Measurements from ENCODE around the gene IL4I1. TPM values are rescaled to one million over a fixed set of nuclear protein-coding genes. Genes with fewer than 3 reads are reported as not detected.

Gene IL4I1
- total and polyA plus RNA-seq, 2 experiments from 2014 or later = not detected

- H3K4me1 ChIP-seq (ENCODE audit: low read depth) = no peaks in the 10 kb centered on the region
- no peak overlapping the region for H3K27ac ChIP-seq
- no peak overlapping the region for H3K4me3 ChIP-seq
- no peaks in the 10 kb centered on the region for H3K9me3 ChIP-seq (ENCODE audit: low read depth)
- H3K36me3 ChIP-seq = no peaks in the 10 kb centered on the region
- H3K27me3 ChIP-seq = no peaks in the 10 kb centered on the region
- no peak for TF ChIP-seq CTCF (IDR thresholded peaks at IDR 0.05; ENCODE audit: low read depth, low read length)
- no peak for DNase-seq (ENCODE audit: low read depth in 1 of 2, low spot score in 1 of 2)
These were observed 2.5 kb downstream of the IL4I1 start for GRCh38 chr19:49894011-49894664.

GRCh38 chr19:49892716-49893115 is 4.0 kb downstream of the IL4I1 start:
- Histone ChIP-seq H3K27ac (no peak overlapping the region), H3K9me3 (ENCODE audit: low read depth) (no peaks in the 10 kb centered on the region), H3K4me1 (ENCODE audit: low read depth) (no peaks in the 10 kb centered on the region), H3K36me3 (no peaks in the 10 kb centered on the region), H3K4me3 (no peak overlapping the region), H3K27me3 (no peaks in the 10 kb centered on the region)
- no peak for DNase-seq (ENCODE audit: low read depth in 1 of 2, low spot score in 1 of 2)
- no peak for TF ChIP-seq CTCF (IDR thresholded peaks at IDR 0.05; ENCODE audit: low read depth, low read length)

DNA sequence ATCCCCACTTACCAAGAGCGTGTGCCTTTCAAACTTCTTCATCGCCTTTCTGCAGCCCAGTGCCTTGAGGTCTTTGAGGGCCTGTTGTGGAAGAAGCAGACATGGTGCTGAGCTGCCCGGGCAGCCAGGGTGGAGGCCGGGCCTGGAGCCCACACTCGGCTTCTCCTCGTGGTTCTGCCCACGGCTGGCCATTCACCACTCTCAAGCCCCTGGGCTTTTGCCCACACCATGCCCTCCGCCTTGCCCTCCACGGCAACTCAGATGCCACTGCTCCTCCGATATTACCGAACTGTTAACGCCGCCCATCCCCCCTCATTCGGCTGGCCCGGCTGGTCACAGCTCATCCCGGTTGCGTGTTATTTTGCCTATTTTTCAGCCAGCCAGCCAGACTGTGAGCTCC is 5.3 kb downstream of the IL4I1 start:
- Histone ChIP-seq H3K27me3 (no peaks in the 10 kb centered on the region), H3K9me3 (ENCODE audit: low read depth) (no peaks in the 10 kb centered on the region), H3K27ac (no peak overlapping the region), H3K36me3 (no peaks in the 10 kb centered on the region), H3K4me1 (ENCODE audit: low read depth) (no peaks in the 10 kb centered on the region), H3K4me3 (no peak overlapping the region)
- no peak for TF ChIP-seq CTCF (IDR thresholded peaks at IDR 0.05; ENCODE audit: low read depth, low read length)
- no peak for DNase-seq (ENCODE audit: low read depth in 1 of 2, low spot score in 1 of 2)

GRCh38 chr19:49890349-49891311 is 6.1 kb downstream of the IL4I1 start:
- DNase-seq (ENCODE audit: low read depth in 1 of 2, low spot score in 1 of 2) = peak in 1 of 2 donors; percentile 64
- peak overlapping the region; percentile 13 for H3K4me3 ChIP-seq
- no peaks in the 10 kb centered on the region for H3K9me3 ChIP-seq (ENCODE audit: low read depth)
- H3K27me3 ChIP-seq = no peaks in the 10 kb centered on the region
- no peaks in the 10 kb centered on the region for H3K4me1 ChIP-seq (ENCODE audit: low read depth)
- TF ChIP-seq CTCF (IDR thresholded peaks at IDR 0.05; ENCODE audit: low read depth, low read length) = peak; percentile 28
- no peak overlapping the region for H3K27ac ChIP-seq
- no peaks in the 10 kb centered on the region for H3K36me3 ChIP-seq

- Histone ChIP-seq H3K9me3 (ENCODE audit: low read depth) (no peaks in the 10 kb centered on the region), H3K4me3 (peak overlapping the region; percentile 13), H3K36me3 (peaks cover 3% of the 10 kb centered on the region), H3K27ac (no peak overlapping the region), H3K27me3 (no peaks in the 10 kb centered on the region), H3K4me1 (ENCODE audit: low read depth) (no peaks in the 10 kb centered on the region)
- DNase-seq (ENCODE audit: low read depth in 1 of 2, low spot score in 1 of 2) = peak; percentile 77 to 85
- TF ChIP-seq CTCF (IDR thresholded peaks at IDR 0.05; ENCODE audit: low read depth, low read length) = peak; percentile 70
These were observed 6.9 kb downstream of the IL4I1 start for GRCh38 chr19:49889687-49890348.
